HG02840 (cell line): ENCODE measurements around the gene PPM1N.
A peak's percentile ranks its signal among the peaks of the same experiment; 100 is the strongest.
"Not testable (repeated sequence)": the region's sequence is repeated elsewhere in the genome, so short reads cannot be mapped to it uniquely, and the experiment has no call there.

ENCODE experiments used
- ATAC-seq: cut with Tn5 transposase; IDR thresholded peaks from one replicate; pipeline ENCODE4 v1.9.1; 2021; ENCODE audit warnings: mild to moderate bottlenecking, moderate library complexity, moderate number of reproducible peaks; ENCODE audit not compliant: unreplicated experiment, low FRiP score

The PPM1N gene

DNA sequence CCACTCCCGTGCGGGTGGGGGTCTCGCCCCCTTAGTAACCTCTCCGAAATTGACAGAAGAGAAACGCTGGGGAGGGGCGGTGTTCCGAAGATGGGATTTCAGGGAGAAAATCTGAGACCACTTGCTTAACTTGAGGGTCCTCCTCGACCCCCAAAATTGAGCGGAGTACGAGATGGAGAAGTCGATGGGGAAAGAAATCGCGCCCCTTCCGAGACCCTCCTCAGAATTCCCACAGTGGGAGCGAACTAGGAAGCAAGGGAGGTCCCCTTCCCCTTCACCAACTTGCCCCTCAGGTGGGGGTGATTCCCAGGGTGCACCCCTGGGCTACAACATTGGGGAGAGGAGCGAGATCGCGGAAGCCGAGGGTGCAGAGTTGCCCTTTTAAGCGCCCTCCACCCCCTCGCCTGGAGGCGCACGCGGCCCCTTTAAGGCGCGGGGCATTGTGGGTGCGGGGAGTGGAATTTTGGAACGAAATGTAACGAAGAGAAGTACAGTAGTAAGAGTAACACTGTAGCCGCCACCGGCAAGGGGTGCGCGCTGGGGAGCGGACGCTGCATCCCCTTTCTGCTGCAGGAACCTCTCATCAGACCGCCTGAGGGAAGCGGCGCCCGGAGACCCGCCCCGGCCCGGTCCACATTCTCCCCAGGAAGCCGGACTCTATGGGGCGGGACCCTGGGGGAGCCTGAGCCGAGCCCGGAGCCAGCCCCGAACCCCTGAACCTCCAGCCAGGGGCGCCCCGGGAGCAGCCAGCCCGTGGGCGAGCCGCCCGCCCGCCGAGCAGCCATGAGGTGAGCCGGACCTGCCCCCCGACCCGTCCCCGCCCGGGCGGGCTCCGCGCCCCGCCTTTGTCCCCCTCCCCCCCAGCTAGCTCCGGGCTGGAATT, 9.0 kb downstream of the PPM1N start, which contains the start of gene VASP:
Gene VASP (plus strand): TSS at position 491 of the 883 bp plus-strand sequence. CDS start 293 bp downstream, at position 784.
- peak; percentile 54 for ATAC-seq

GRCh38 chr19:45507872-45508416, 9.7 kb downstream of the PPM1N start:
- no peak for ATAC-seq

GRCh38 chr19:45508417-45508860, 10.2 kb downstream of the PPM1N start:
- no peak for ATAC-seq

DNA sequence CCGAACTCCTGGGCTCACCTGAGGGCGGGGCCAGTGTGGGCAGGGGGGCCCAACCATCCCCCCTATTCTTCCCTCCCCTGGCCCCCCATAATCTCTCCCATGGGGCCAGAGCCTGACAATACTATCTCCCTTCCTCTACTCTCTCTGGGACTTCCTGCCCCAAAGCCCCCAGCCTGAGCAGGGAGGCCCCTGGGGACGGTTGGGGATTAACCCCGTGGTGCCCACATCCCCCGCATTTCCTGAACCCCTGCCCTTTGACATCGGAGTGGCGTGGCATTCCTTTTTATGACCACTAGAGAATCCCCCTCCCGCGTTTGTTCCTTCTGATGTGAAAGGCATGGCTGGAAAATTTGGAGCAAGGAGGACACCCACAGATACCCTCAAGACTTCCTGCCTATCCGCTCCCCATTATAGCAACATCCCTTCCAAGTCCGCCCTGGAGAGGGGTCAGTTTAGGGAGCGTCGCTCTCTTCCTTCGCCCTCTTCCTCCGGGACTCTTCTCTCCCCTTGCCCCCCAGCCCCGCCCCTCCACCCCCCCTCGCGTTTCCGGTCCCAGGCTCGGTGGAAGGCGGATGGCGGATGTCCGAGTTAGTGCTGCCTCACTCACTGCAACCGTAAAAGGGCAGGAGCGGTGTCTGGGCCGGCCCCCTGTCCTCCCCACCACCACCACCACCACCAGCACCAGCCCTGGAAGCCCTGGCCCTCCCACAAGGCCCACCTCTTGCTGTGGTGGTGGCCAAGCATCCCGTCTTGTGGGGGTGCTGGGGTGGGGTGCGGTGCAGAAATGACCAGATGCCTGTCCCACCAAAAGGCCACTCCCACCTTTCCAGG, 10.8 kb downstream of the PPM1N start:
- ATAC-seq: no peak

- ATAC-seq: no peak
Measured at GRCh38 chr19:45509692-45510015, 11.4 kb downstream of the PPM1N start.

GRCh38 chr19:45510352-45510751, 12.1 kb downstream of the PPM1N start:
- ATAC-seq: not testable (repeated sequence)

DNA sequence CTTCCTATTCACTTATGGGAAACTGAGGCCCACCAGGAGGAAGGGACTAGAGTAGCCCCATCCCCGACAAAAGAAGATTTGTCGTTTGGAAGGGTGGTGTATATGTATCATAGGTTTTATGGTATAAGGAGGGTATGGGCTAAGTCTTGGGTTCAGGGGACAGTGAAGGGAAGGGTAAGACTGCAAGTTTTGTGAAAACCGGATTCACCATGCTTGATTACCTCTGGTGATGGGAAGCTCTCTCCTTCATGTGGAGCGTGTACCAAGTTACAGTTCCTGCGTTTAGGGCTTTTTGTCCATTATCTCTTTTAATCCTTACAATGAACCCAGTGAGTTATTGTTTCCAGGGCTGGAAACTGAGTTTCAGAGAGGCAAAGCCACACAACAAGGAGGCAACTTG, 12.8 kb downstream of the PPM1N start:
- no peak for ATAC-seq

DNA sequence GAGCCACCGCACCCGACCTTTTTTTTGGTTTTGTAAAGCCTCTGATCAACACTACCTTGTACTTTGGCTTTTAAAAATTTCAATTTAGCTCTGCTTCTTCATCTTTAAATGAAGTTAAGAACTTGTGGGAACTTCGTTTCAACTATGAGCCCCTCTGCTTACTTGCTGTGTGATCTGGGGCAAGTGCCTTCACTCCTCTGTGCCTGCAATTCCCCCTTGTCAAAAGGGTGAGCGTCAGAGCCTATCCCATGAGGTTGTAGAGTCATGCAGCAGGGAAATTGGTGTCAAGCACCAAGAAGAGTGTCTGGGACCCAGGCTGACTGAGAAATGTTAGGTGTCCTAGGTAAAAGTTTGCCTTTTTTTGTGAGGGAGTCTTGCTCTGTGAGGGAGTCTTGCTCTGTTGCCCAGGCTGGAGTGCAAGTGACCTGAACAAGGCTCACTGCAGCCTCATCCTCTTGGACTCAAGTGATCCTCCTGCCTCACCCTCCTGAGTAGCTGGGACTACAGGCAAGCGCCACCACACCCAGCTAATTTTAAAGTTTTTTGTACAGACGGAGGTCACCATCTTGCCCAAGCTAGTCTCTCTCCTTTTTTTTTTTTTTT, 14.7 kb downstream of the PPM1N start:
- ATAC-seq: no peak

DNA sequence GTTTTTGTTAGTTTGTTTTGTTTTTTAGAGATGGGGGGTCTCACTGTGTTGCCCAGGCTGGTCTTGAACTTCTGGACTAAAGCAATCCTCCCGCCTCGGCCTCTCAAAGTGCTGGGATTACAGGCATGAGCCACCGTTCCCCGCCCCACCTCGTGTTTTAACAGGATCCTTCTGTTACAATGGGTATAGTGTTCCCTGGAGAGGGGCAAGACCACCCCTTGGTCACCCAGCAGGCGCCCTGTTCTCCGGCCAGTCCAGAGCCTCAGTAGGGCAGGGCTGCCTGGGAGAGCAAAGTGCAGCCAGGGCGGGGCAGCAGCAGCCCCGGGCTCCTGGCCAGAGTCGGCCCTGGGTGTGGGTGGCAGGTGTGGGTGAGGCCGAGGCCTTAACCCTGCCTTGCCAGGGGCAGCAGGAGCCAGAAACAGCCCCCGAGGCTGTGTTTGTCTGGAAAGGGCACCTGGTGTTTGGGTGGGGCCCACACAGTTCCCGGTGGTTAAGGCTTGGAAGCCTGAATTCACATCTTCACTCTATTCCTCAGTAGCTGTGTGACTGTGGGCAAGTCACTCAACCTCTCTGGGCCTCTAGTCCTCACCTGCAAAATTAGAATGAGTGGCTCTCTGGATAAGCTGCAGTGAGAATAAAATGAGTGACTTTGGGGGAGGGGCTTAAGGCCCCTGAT, 16.3 kb downstream of the PPM1N start:
- no peak for ATAC-seq

DNA sequence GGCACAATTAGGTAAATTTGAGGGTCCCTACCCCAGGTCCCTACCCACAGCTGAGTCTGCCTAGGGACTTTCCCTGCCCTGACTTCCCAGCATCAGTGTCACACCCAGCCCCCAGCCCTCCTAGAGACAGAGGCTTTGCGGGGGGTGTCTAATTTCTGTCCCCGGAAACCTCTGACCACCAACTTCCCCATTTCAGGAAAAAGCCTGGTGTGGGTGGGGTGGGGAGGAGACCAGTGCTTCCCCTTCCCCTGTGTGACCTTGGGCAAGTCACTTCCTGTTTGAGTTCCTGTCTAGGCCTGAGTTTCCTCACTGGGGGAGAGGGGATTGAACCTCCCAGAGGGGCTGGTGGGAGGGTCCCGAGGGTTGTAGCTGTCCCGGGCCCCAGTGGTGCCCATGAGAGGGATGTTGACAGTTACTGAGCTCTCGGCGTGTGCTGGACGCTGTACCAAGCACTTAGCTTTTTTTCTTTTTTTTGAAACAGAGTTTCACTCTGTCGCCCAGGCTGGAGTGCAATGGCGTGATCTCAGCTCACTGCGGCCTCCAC, 16.9 kb downstream of the PPM1N start:
- ATAC-seq: no peak

- no peak for ATAC-seq
Measured at GRCh38 chr19:45515807-45516401, 17.7 kb downstream of the PPM1N start.

- ATAC-seq: no peak
Measured at GRCh38 chr19:45517238-45517637, 19.0 kb downstream of the PPM1N start.

- no peak for ATAC-seq
Measured at GRCh38 chr19:45517641-45518468, 19.6 kb downstream of the PPM1N start.

DNA sequence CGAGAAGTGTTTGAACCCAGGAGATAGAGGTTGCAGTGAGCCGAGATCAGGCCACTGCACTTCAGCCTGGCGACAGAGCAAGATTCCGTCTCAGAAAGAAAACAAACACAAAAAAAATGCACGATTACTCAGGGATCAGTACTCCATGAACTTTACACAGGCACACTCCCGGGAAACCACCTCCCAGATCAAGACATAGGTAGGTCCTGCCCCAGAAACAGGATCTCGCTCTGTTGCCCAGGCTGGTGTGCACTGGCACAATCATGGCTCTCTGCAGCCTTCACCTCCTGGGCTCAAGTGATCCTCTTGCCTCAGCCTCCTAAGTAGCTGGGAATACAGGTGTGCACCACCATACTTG, 20.2 kb downstream of the PPM1N start:
- no peak for ATAC-seq

- ATAC-seq: no peak
Measured at GRCh38 chr19:45522010-45522941, 24.0 kb downstream of the PPM1N start.

DNA sequence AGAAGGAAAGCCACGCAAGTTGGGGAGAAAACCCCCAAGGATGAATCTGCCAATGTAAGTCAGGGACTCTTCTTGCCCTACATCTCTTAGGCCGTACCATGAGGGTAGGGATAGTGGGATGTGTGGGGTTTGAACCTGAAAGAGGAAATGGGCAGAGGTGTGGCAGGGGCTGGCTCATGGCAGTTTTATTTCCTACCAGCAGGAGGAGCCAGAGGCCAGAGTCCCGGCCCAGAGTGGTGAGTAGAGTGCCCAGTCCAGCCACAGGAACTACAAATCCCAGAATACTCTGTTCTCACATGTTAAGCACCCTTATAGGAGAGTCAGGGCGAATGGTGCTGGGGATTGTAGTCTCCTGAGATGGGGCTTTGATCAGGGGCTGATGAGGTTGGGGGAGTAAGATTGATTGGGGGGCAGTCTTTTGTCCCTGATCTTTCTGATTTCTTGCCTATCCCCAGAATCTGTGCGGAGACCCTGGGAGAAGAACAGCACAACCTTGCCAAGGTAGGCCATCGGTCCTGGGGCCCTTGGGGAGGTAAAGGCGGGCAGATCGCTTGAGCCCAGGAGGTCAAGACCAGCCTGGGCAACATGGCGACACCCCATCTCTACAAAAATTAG, 25.5 kb downstream of the PPM1N start:
- ATAC-seq: peak; percentile 58

DNA sequence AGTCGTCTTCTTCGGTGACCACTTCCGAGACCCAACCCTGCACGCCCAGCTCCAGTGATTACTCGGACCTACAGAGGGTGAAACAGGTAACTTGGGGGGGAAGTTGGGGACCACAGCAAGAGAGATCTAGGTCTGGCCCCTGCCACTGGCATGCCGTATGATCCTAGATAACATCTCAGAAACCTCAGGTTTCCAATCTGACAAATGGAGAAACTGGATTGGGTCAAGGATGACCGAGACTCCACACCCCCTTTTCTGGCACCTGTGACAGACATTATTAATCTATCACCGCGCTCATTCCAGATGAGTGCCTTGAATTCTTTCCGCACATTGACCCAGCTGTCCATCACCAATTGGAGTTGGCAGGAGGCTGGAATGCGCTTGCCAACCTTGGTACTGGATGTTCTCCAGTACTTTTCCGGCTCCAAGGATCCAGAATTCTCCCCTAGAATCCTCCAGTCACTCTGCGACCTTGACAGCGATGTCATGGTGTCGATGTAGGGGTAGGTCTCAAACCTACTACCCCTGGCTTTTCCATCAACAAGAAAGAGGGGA, 26.4 kb downstream of the PPM1N start:
- no peak for ATAC-seq
